GM21619 (cell line): ENCODE measurements around the gene ATXN2.
"Not testable (repeated sequence)": the region's sequence is repeated elsewhere in the genome, so short reads cannot be mapped to it uniquely, and the experiment has no call there.

ENCODE experiments used
- ATAC-seq: cut with Tn5 transposase; IDR thresholded peaks from one replicate; pipeline ENCODE4 v1.9.1; 2021; ENCODE audit not compliant: unreplicated experiment

The ATXN2 gene

DNA sequence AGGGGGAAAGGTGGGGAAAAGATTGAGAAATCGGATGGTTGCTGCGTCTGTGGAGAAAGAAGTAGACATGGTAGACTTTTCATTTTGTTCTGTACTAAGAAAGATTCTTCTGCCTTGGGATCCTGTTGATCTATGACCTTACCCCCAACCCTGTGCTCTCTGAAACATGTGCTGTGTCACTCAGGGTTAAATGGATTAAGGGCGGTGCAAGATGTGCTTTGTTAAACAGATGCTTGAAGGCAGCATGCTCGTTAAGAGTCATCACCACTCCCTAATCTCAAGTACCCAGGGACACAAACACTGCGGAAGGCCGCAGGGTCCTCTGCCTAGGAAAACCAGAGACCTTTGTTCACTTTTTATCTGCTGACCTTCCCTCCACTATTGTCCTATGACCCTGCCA lies 91.4 kb downstream of the ATXN2 start:
- not testable (repeated sequence) for ATAC-seq

DNA sequence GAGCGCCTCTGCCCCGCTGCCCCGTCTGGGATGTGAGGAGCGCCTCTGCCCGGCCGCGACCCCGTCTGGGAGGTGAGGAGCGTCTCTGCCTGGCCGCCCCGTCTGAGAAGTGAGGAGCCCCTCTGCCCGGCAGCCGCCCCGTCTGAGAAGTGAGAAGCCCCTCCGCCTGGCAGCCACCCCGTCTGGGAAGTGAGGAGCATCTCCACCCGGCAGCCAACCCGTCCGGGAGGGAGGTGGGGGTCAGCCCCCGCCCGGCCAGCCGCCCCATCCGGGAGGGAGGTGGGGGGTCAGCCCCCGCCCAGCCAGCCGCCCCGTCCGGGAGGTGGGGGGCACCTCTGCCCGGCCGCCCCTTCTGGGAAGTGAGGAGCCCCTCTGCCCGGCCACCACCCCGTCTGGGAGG lies 91.9 kb downstream of the ATXN2 start:
- ATAC-seq: not testable (repeated sequence)

DNA sequence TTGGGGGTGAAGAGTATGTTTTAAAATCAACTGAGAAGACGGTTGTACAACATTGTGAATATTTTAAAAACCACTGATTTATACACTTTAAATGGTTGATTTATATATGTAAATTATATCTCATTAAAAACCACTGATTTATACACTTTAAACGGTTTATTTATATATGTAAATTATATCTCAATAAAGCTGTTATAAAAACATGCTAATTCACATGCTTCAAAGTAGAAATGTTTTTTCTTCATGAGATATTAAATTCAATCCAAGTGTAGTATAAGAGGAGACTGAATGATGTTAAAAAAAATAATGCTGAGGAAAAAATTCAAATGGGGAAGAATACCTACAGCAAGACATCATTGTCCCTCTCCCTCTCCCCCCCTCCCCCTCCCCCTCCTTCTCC lies 92.9 kb downstream of the ATXN2 start:
- ATAC-seq: no peak

DNA sequence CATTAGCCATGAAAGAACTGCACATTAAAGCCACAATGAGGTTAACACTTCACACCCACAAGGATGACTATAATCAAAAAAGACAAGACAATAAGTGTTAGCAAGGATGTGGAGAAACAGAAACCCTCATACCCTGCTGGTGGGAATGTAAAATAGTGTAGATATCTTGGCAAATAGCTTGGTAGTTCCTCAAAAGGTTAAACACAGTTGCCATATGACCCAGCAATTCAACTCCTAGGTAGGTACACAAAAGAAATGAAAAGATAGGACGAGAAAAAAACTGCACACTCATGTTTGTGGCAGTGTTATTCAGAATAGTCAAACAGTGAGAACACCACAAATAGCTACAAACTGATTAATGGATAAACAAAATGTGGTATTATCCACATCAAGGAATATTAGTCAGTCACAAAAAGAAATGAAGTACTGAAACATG lies 93.5 kb downstream of the ATXN2 start:
- ATAC-seq: no peak

DNA sequence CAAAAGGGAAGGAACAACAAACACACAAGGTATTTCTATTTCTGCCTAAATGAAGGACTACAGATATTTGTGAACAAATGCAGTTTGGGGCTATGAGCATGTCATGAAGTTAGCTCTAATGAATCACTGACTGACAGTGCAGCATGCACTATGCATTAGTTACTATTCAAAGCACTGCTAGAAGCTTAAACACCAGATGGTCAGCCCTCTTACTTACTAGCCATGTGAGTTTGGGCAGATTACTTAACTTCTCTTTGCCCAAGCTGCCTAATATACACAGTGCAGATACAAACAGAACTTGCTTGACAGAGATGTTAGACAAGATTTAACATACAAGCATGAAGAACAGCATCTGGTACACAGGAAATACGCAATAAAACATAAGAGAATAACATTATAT lies 96.0 kb downstream of the ATXN2 start:
- no peak for ATAC-seq

DNA sequence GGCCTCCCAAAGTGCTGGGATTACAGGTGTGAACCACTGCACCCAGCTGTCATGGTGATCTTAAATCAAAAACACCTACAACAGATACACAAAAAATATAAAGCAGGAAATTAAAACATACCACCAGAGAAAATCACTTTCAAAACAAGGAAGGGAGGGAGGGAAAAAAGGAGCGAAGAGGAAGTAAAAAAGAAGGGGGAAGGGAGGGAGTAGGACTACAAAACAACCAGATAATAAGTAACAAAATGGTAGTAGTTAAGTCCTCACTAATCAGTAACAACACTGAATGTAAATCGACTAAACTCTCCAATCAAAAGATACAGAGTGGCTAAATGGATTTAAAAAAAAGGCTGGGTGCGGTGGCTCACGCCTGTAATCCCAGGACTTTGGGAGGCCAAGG lies 104.4 kb downstream of the ATXN2 start:
- no peak for ATAC-seq

DNA sequence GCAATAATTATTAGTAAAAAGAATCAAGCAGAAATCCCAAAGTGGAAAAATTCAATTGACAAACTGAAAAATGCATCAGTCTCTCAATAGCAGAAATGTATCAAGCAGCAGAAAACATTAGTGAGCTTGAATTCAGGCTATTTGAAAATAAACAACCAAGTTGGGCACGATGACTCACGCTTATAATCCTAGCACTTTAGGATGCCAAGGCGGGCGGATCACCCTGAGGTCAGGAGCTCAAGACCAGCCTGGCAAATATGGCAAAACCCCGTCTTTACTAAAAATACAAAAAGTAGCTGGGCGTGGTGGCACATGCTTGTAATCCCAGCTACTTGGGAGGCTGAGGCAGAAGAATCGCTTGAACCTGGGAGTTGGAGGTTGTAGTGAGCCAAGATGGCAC lies 106.1 kb downstream of the ATXN2 start:
- not testable (repeated sequence) for ATAC-seq

DNA sequence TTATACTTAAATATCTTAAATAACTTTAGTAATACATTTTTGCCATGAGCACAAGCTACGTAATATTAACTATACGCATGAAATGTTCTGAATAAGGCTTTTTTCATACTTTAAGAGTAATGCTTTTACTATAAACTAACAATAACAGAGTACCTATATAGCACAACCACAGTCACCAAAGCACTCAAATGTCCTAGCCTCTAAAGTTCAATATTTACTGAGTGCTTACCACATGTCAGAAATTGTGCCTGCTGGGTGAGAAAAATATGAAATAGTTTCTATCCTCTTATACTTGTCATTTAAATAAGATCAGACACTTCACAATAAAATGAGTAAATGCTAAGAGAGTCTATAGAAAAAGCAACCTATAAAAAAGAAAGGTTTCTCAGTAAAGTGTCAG lies 110.3 kb downstream of the ATXN2 start:
- ATAC-seq: no peak

DNA sequence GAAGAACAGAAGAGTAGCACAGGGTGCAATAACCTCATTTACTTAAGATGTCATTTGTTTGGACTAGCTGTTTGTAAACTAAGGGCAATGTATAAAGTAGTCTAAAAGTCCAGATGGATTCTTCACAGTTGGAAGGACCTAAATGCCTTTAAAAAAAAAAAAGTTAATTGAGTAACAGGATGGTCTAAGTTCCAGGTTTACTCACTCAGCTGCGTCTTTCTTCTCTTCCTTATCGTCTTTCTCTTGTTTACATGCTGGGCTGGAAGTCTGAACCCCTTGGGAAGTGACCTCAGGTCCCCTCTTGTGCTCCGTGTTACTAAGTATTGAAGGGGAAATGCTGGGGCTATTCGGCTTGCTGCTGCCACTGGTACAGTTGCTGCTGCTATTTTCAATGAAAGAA lies 110.8 kb downstream of the ATXN2 start:
- ATAC-seq: no peak

DNA sequence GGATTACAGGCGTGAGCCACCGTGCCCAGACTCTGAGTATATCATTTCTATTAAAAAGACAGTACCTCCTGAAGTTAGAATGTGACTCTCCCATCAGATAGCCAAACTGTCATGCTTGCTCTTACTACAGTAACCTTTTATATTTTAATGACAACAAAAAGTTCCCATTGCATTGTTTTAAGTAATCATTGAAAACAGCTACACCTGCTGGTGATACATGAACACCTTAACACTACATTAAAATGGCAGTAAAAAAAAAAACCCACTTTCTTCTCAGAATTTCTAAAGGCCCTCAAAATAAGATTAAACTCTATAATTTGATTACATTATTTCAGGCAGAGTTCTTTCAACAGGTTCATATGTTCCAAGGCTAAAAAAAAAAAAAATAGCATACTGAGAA lies 116.7 kb downstream of the ATXN2 start:
- no peak for ATAC-seq

DNA sequence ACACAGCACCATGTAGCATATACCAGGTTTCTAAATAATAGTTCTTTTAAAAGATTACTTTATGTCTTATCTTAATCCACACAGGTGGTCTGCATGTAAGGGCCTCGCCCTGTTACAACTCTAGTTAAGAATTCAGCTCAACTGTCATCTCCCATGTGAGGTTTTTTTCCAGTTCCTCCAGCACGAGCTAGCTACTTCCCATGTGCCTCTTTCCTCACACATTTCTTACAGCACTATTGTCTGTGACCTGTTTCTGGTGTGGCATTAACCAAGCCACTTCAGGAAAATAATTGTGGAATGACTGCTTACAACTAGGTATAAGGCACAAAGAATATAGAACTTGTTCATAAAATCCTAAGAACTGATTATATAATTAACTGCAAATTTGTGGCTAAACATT lies 127.9 kb downstream of the ATXN2 start:
- no peak for ATAC-seq

DNA sequence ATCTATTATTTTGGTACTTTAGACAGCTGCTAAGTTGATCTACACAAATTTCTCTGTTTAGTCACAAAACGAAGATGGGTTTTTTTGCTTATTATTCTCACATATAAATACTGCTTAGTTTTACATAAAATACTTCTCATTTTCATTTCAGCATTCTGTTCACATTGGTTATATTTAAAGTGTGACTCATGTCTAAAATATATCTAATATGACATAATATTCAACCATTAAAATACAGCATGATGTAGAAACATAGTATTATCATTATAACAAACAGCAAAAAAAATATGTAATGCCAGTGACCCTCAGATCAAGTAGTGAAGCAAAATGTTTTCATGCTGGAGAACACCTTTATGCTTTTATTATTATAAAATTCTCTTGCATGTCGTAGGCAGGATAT lies 129.7 kb downstream of the ATXN2 start:
- no peak for ATAC-seq

DNA sequence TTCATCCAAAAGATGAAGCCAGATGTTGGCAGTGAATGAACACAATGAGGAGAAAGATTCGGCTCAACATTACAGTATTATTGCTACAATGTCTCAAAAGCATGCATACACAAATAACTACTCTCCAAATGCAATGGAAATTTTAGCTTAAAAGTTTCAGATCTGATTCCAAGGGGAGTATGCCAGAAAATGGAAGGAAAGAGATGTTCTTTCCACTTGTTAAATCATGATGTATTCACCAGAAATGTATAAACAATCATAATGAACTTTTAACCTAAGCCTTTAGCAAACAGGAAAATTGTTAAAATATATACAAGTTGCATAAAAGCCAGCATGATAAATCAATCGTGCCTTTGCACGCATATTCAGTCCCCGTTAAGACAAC lies 131.3 kb downstream of the ATXN2 start:
- no peak for ATAC-seq

DNA sequence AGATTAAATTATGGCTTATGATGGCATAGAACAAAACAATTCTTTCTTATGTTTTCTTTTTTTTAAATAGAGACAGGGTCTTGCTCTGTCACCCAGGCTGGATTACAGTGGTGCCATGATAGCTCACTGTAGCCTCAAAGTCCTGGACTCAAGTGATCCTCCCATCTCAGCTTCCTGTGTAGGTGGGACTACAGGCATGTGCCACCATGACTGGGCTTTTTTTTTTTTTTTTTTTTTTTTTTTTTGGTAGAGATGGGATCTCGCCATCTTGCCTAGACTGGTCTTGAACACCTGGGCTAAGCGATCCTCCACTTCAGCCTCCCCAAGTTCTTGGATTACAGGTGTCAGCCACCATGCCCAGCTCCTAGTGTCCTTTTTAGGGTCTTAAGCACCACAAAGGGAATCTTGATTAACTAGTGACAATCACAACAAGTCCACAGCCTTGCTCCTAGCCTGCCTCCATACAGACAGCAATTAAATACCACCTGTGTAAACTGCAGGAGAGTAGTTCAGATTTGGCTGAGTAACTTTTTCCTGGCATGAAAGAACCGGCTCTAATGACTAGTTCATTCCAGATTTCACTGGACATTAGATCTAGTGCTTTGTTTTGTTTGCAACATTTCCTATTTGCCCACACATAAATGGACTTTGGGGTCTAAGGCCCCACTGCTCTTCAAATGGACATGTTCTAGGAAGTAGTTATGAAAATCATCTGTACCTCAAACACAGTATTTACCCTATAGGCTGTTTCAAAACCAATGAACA lies 131.8 kb downstream of the ATXN2 start:
- ATAC-seq: no peak

DNA sequence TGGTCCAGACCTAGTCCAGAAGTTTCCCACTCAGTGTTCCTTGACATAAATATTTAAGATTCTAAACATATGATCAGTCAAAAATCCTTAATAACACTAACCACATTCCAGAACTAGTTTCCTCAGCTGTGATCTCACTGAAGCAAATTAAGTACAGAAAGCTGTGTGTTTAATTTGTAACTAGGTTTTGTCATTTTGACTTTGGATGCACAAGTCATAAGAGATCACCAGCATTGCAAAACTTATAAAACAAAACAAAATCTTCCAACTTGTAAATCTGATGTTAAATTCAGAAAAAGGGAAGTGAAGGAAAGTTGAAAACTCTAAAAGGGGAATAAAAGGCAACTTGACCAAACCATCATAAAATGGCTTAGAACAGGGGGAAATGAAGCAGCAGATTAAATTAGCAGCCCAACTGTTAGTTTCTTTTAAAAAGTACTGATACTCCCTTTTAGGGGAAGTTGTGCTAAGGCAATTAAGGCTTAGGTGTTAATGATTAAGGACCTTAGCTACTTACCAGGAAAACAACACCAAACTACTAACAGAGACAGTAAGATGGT lies 136.8 kb downstream of the ATXN2 start:
- no peak for ATAC-seq

DNA sequence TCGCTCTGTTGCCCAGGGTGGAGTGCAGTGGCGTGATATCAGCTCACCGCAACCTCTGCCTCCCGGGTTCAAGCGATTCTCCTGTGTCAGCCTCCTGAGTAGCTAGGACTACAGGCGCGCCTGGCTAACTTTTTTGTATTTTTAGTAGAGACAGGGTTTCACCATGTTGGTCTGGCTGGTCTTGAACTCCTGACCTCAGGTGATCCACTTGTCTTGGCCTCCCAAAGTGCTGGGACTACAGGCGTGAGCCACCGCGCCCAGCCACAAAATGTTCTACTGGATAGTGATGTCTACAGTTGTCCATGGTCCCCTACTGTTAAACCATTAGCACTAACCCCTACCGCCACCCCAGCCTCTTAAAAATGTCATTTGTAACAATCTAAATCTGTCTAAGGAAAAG lies 139.0 kb downstream of the ATXN2 start:
- not testable (repeated sequence) for ATAC-seq

DNA sequence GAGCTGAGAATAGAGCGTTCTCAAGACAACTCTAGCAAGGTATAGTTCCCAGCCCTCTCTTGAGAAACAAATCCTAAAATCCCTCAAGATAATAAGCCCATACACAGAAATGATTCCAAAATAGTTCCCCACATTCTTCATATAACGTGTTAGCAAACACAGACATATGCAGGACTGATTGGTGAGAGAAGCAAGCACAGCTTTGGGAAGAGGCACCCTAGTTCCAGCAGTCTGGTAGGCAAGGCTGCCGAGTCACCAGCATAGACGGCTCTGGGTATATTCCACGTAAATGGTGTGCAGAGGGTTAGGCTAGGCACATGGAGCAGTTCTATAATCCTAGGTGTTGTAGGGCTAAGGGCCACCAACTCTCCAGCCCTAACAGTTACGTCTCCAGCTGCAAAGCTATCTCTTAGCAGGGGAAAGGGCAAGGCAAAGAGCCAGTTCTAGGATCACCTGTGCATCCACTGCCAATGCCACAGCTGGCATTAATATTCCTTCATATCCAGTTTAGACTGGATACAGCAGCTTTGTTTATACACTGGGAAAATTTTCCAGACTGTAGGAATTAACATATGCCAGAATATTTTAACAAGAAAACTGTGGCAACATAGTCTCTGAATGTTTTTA lies 140.5 kb downstream of the ATXN2 start:
- no peak for ATAC-seq

DNA sequence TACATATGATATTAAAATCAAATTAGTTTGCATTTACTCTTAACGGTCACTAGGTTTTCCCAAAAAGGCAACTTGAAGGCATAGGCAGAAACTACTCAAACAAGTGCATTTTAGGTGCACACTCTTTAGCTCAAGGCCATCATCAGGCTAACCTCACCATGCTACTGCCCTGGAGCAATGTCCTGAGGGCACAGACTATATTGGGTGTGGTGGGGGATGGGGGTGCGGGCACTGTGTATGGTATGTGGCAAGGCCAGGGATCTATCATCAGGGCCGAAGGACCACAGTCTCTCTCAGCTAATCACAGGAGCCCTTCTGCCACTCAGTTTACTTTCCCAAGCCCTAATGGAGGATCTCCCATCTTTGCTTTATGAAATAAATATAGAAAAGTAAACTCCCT lies 141.5 kb downstream of the ATXN2 start:
- ATAC-seq: no peak

DNA sequence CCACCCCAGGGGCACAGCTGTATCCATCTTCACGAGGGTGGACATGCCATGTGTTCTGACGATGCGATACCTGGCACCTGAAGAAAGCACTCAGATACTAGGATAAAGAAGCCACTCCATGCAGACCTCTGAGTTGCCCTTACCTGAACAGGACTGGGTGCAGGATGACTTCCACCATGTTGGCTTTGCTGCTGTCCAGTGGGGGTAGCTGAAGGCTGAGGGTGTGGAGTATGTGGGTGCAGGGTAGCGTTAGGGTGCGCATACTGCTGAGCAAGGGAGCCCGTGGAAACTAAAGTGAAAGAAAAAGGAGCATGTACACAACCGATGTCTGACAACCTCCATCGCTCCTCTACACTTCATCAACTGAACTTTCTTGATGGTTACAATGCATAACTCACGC lies 142.0 kb downstream of the ATXN2 start:
- no peak for ATAC-seq

DNA sequence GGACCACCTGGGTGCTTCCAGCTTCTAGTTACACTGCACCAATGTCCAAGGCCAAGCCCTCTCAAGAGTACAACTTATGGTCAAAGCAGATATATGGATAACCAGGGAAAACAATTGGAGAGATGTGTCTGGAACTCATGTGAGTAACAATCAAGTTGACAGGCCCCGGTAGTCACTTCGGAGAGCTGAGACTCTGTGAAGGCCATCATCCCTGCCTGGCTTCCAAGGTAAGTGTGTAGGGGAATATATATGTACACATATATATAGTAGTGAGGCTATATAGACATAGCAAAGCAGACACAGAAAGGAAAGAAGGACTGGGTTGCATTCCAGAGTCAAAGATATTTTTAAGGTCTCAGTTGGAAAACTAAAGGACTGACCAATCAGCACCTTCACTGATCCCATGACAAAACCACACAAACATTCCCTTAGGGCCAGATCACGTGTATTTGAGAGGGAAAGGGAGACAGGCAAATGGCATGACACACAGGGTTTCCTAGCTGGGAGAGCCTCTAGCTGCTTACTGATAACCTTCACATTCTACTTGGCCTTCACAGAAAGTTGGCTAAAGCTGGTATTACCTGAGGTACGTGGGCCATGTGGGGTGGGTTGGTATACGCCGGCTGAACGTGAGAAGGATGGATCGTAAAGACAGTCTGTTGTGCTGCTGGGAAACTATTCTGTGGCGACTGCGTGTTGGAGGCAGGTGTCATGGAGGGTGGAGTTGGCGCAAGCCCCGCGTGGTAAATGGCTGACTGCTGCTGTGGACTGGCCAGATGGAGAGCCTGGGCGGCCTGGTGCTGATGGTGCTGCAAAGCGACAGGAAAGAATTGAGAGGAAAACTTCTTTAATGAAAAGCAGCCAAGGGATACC lies 143.4 kb downstream of the ATXN2 start:
- no peak for ATAC-seq

DNA sequence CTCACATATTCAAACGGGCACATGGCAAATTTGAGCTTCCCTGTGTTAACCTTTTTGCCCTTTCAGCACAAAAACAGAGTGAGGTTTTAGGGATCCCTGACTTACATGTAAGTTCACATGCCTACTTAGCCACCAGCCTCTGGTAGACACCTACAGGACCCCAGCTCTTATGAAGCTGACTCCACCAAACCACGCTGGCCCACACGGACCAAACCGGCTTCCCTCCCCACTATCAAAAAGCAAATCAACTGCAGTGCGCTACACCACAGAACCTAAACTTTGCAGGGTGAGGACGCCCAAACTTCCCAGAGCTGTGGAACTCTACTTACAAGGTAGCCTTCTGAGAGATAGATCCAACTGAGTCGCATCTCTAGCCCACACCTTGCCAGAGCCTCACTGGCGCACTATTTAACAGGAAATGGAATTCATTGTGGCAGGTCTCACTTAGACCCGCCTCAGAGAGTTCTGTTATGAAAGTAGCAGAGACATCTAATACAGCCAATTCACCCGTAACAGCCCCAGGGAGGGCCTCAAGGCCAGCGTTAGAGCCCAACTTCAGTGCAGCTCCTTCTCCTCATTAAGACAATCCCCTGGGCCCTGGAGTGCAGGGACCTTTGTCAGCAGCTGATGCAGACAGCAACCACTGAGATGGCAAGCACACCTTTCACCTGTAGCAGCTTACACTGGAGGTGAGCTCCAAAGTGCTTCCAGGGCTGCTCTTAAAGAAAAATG lies 144.2 kb downstream of the ATXN2 start:
- no peak for ATAC-seq
